ENCODE measurements around the gene PSMB7.
"Not testable (repeated sequence)": the region's sequence is repeated elsewhere in the genome, so short reads cannot be mapped to it uniquely, and the experiment has no call there.

Gene PSMB7

DNA sequence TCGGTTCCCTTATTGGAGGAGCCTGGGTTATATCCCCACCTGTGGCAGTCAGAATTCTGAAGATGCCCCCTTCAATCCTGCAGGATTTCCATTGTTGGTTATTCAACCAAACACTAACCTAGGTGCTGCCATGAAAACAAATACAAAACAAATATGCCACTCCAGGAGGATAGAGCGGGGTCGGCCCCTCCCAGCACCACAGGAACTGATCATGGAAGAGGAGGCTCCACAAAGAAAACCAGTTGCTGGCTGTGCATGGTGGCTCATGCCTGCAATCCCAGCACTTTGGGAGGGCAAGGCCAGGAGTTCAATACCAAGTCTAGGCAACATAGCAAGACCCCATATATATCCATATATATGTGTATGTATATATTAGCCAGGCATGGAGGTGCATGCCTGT, 21.8 kb upstream of the PSMB7 start:
- Mint-ChIP-seq H3K4me1 (ENCODE audit: low read depth) (no peaks in the 10 kb centered on the region), H3K27ac (no peak overlapping the region), H3K9me3 (no peaks in the 10 kb centered on the region), H3K36me3 (ENCODE audit: low read depth) (no peaks in the 10 kb centered on the region), H3K27me3 (peaks cover 27% of the 10 kb centered on the region), H3K4me3 (no peak overlapping the region)
- intact Hi-C loops (cut with micrococcal nuclease), result no loop called here

DNA sequence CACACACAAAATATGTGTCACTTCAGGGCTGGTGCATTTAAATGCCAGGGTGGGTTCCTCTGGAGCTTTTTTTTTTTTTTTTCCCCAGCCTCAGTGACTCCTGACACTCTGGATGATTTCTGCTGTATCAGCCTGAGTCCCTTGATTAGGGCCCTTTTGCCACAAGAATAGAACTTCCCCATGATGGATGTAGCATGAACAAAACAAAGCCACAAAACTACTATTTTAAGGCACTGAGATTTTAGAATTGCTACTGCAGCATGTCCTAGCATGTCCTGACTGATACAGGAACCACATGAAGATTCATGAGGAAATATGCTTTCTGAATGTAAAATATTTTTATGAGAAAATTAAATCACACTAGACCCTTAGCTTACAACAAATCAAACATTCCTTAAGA, 21.1 kb upstream of the PSMB7 start:
- H3K4me3 Mint-ChIP-seq, result no peak overlapping the region
- intact Hi-C loops (cut with micrococcal nuclease), result no loop called here

DNA sequence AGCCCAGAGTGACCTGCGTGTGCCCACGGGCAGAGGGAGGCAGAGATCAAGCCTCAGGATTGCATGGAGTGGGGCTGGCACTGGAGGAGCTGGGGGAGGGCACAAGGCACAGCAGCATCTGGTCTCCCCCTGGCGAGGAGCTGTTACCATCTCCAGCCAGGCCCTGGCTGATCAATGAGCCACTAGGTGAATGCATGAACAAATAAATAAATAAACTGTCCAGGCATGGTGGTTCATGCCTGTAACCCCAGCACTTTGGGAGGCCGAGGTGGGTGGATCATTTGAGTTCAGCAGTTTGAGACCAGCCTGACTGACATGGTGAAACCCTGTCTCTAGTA, 14.3 kb upstream of the PSMB7 start:
- intact Hi-C loops (cut with micrococcal nuclease), result no loop called here
- Mint-ChIP-seq H3K4me1 (ENCODE audit: low read depth) (no peaks in the 10 kb centered on the region), H3K27me3 (peaks cover 7% of the 10 kb centered on the region), H3K27ac (no peak overlapping the region), H3K9me3 (no peaks in the 10 kb centered on the region), H3K4me3 (no peak overlapping the region), H3K36me3 (ENCODE audit: low read depth) (no peaks in the 10 kb centered on the region)

More for the DNA sequence above, 21.1 kb upstream of the PSMB7 start:
- Mint-ChIP-seq H3K27ac (no peak overlapping the region), H3K36me3 (ENCODE audit: low read depth) (no peaks in the 10 kb centered on the region), H3K27me3 (peaks cover 20% of the 10 kb centered on the region), H3K4me1 (ENCODE audit: low read depth) (no peaks in the 10 kb centered on the region), H3K9me3 (no peaks in the 10 kb centered on the region)

DNA sequence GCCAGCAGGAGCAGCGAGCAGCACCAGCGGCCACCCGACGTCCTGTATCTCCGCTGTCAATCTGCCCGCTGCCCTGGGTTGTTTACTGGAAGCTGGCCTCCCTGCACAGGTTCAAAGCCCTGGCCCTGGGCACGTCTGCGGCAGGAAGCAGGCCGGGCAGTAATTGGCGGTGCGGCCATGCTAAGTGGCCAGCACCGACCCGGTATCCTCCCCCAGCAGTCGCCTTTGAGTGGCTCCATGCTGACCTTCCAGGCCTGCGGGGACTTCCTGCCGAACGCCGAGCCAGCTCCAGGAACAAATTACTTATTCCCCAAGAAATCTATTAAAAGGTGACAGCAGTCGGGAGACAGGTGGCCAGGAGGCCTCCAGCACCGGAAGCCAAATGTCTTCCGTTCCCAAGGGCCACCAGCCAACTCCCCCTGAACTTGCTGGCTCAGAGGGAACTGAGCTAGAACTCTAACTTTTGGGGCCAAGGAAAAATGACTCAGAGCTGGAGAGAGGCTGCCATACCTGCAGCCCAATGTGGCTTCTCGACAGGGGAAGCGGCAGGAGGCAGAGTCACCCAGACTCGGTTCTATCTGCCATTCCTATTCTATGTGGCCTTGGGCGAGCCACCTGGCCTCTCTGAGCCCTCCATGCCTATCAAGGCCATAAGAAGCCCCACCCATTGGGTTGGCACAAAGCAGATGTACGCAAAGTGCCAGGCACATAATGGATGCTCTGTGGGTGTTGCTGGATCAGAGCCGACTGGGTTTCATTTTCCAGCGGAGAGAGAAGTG, 13.7 kb upstream of the PSMB7 start:
- no peaks in the 10 kb centered on the region for H3K36me3 Mint-ChIP-seq (ENCODE audit: low read depth)
- intact Hi-C loops (cut with micrococcal nuclease), result no loop called here
- H3K27me3 Mint-ChIP-seq, result peaks cover 10% of the 10 kb centered on the region
- H3K27ac Mint-ChIP-seq, result no peak overlapping the region
- H3K9me3 Mint-ChIP-seq, result no peaks in the 10 kb centered on the region
- no peaks in the 10 kb centered on the region for H3K4me1 Mint-ChIP-seq (ENCODE audit: low read depth)
- no peak overlapping the region for H3K4me3 Mint-ChIP-seq

DNA sequence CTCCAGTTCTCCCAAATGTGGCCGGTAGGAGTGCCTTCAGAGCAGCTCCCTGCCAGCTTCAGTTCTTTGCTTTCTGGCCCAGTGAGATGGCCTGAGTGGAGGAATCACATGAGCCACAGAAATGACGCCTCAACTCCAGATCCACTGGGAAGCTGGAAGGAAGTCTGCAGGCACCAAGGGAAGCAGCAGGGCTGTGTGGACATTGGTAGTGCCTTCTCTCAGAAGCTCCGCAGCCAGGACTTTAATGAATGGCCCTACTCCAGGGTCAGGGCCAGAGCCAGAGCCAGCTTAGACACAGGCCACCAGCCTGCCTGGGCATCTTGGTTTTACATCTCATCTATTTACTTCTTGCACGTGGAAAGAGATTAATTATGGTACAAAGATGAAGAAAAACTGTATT, 12.0 kb upstream of the PSMB7 start:
- intact Hi-C loops (cut with micrococcal nuclease), result no loop called here
- Mint-ChIP-seq H3K4me3 (no peak overlapping the region), H3K4me1 (ENCODE audit: low read depth) (no peaks in the 10 kb centered on the region)

DNA sequence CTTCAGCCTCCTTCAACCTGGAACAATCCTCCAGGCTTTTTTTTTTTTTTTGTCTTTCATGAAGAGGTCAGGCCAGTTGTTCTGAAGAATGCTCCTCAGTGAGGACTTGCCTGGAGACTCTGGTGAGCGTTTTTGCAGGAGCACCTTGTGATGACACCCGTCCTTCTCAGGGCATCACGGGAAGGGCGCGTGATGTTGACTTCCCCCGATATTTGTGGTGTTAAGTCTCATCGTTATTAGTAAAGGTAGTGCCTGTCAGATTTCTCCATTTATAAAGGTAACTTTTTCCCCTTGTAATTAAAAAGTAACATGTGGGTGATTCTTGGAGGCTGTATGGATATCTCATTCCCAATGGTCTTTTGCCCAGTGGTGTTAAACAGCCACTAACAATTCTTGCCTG, 11.1 kb upstream of the PSMB7 start:
- no peaks in the 10 kb centered on the region for H3K36me3 Mint-ChIP-seq (ENCODE audit: low read depth)
- H3K27me3 Mint-ChIP-seq, result peaks cover 13% of the 10 kb centered on the region
- no peaks in the 10 kb centered on the region for H3K9me3 Mint-ChIP-seq
- no peak overlapping the region for H3K4me3 Mint-ChIP-seq
- intact Hi-C loops (cut with micrococcal nuclease), result no loop called here
- no peaks in the 10 kb centered on the region for H3K4me1 Mint-ChIP-seq (ENCODE audit: low read depth)
- H3K27ac Mint-ChIP-seq, result no peak overlapping the region

More for the DNA sequence above, 12.0 kb upstream of the PSMB7 start:
- Mint-ChIP-seq H3K27ac (no peak overlapping the region), H3K27me3 (peaks cover 13% of the 10 kb centered on the region), H3K36me3 (ENCODE audit: low read depth) (no peaks in the 10 kb centered on the region), H3K9me3 (no peaks in the 10 kb centered on the region)

DNA sequence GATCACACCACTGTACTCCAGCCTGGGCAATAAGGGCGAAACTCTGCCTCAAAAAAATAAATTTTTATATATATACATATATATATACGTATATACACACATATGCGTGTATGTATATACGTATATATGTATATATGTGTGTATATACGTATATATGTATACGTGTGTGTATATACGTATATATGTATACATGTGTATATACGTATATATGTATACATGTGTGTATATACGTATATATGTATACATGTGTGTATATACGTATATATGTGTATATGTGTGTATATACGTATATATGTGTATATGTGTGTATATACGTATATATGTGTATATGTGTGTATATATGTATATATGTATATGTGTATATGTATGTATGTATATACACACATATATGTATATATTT, 10.5 kb upstream of the PSMB7 start:
- H3K4me1 Mint-ChIP-seq (ENCODE audit: low read depth); intact Hi-C loops (cut with micrococcal nuclease); H3K9me3 Mint-ChIP-seq; H3K27ac Mint-ChIP-seq; H3K4me3 Mint-ChIP-seq; H3K36me3 Mint-ChIP-seq (ENCODE audit: low read depth): not testable (repeated sequence)
- peaks cover 13% of the 10 kb centered on the region for H3K27me3 Mint-ChIP-seq

DNA sequence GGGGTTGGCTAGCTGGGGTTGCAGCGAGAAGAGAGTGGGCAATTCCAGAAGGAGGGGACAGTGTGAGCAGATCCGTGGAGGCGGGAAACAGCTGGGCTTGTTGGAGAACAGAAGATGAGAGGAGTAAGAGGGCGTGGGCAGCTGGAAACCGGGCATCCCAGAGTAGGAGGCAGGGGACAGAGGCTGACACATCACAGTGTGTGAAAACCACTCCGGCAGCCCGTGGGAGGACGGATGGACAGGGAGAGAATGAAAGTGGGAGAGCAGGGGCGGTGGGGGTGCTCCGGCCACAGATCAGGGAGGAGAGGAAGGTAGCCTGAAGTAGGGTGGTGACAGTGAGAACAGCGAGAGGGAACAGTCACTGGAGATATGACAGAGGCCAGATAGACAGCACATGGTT, 8.3 kb upstream of the PSMB7 start:
- intact Hi-C loops (cut with micrococcal nuclease), result no loop called here
- Mint-ChIP-seq H3K36me3 (ENCODE audit: low read depth) (no peaks in the 10 kb centered on the region), H3K4me1 (ENCODE audit: low read depth) (no peaks in the 10 kb centered on the region), H3K9me3 (no peaks in the 10 kb centered on the region), H3K27ac (no peak overlapping the region), H3K27me3 (peaks cover 15% of the 10 kb centered on the region), H3K4me3 (no peak overlapping the region)

DNA sequence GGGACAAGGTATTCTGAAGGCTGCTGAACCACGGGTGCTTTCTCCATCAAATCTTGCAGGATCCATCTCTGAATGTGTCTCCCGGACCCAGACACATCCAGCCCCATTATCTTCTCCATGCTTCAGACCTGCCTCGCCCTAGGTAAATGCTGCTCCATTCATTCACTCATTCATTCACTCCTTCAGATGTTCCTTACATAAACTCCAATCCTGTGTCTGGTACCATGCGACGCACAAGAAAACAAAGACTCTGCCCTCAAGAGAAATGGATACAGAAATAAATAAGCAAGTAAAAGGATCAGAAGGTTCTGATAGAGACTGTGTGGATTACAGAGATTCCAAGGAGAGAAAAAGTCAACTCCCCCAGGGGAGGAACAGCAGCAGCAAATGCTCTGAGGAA, 7.9 kb upstream of the PSMB7 start:
- no peaks in the 10 kb centered on the region for H3K4me1 Mint-ChIP-seq (ENCODE audit: low read depth)
- no peak overlapping the region for H3K27ac Mint-ChIP-seq
- H3K36me3 Mint-ChIP-seq (ENCODE audit: low read depth), result no peaks in the 10 kb centered on the region
- peaks cover 15% of the 10 kb centered on the region for H3K27me3 Mint-ChIP-seq
- H3K9me3 Mint-ChIP-seq, result no peaks in the 10 kb centered on the region
- no peak overlapping the region for H3K4me3 Mint-ChIP-seq
- intact Hi-C loops (cut with micrococcal nuclease), result no loop called here

DNA sequence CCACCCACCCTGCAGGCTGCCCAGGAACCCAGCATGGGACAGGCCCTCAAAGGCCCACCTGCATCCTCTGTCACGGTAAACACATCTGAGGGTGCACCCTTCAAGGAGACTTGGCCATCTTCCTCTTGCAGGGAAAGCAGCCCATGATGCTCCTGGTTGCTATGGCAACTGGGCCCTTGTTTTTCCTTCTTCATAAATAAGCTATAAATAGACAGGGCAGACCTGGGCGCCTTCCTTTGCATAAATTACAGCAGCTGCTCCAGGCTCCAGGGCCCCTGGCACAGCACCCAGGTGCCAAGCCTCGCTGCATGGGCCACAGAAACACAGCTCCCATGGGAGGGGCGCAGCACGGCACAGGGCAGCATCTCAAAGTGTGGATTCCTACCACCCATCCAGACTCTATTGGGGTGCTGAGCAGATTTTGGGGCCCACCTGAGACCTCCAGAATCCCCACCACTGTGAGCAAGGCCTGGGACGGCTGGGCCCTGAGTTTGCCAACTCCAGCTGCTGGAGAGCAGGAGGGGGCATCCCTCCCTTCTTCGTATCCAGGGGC, 5.8 kb upstream of the PSMB7 start:
- Mint-ChIP-seq H3K27ac (no peak overlapping the region), H3K4me3 (no peak overlapping the region), H3K9me3 (no peaks in the 10 kb centered on the region), H3K27me3 (peaks cover 14% of the 10 kb centered on the region), H3K36me3 (ENCODE audit: low read depth) (no peaks in the 10 kb centered on the region), H3K4me1 (ENCODE audit: low read depth) (no peaks in the 10 kb centered on the region)
- intact Hi-C loops (cut with micrococcal nuclease), result no loop called here

DNA sequence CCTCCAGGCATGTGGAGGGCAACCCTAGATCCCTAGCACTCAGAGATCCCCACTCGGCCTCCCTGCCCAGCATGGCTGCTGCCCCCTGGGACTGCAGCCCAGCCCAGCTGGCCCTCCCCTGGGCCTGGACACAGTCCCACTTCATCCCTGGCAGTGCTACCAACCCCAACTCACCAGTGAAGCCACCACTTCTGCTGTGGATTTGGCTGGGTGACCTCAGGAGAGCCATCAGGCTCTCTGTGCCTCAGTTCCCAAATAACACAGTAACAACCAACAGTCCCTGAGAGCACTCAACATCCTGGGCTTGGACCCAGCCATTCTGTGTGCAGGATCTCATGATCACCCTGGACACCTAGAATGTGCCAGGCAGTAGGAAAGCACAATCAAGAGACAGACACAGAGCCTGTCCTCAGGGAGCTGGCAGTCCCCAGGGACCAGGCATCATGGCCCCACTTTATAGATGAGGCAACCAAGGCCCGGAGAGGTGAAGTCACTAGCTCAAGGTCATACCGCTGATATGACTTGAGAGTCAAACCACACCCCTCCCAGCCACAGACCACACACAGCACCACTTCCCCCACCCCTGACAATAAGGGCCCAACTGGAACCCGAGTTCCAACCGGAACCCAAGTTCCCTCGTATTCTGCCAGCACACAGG, 4.7 kb upstream of the PSMB7 start:
- Mint-ChIP-seq H3K9me3 (no peaks in the 10 kb centered on the region), H3K4me3 (no peak overlapping the region), H3K4me1 (ENCODE audit: low read depth) (no peaks in the 10 kb centered on the region), H3K27me3 (peaks cover 14% of the 10 kb centered on the region), H3K27ac (no peak overlapping the region), H3K36me3 (ENCODE audit: low read depth) (peaks cover 5% of the 10 kb centered on the region)
- intact Hi-C loops (cut with micrococcal nuclease), result loop anchor here (1.0 kb wide), 1 partner anchor 116 kb away; no protein-coding TSS in a partner anchor

DNA sequence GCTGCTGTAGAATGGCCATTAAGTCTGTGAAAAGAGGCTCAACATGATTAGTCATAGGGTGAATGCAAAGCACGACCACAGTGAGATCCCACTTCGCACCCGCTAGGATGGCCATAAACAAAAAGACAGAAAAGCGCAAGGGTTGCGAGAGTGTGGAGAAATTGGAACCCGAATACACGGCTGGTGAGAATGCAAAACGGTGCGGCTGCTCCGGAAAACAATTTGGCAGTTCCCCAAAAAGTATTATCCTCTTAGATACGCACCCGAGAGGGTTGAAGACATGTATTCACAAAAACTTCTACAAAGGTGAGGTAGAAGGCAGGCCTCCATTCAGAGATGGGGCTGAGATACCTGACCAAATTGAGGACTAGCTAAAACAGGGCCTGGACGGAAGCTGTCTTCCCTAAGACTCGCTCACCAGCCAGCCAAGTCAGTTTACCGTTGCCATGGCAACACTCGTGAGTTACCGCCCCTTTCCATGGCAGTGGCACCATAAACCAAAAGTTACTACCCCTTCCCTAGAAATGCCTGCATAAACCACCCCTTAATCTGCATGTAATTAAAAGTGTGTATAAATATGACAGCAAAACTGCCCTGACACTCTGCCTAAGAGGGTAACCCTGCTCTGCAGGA, 726 bp upstream of the PSMB7 start:
- Mint-ChIP-seq H3K4me1 (ENCODE audit: low read depth) (peaks cover 16% of the 10 kb centered on the region), H3K4me3 (peak overlapping the region; percentile 98), H3K27ac (peak overlapping the region; percentile 90), H3K9me3 (no peaks in the 10 kb centered on the region), H3K27me3 (peaks cover 2% of the 10 kb centered on the region), H3K36me3 (ENCODE audit: low read depth) (peaks cover 44% of the 10 kb centered on the region)
- intact Hi-C loops (cut with micrococcal nuclease), result no loop called here

DNA sequence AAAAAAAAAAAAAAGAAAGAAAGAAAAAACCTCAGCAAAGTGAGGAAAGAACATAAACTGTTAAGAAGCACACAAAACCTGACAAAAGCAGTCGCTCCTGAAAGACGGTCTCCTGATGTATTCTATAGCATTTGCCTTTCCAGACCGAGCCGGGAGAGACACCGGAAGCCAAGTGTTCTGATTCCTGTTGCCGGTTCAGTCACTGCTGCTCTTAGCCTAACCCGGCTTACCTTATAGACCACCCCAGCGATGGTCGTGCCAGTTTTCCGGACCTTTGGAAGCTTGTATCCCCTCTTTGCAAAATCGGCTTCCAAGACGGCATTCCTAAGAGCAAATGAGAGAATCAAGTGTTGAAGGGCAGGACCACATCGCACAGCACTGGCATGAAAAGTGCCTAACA, 630 bp downstream of the PSMB7 start:
- H3K36me3 Mint-ChIP-seq (ENCODE audit: low read depth), result peaks cover 57% of the 10 kb centered on the region
- H3K4me3 Mint-ChIP-seq, result peak overlapping the region; percentile 98
- no peaks in the 10 kb centered on the region for H3K9me3 Mint-ChIP-seq
- peaks cover 2% of the 10 kb centered on the region for H3K27me3 Mint-ChIP-seq
- H3K4me1 Mint-ChIP-seq (ENCODE audit: low read depth), result peaks cover 16% of the 10 kb centered on the region
- intact Hi-C loops (cut with micrococcal nuclease), result no loop called here
- peak overlapping the region; percentile 90 for H3K27ac Mint-ChIP-seq

DNA sequence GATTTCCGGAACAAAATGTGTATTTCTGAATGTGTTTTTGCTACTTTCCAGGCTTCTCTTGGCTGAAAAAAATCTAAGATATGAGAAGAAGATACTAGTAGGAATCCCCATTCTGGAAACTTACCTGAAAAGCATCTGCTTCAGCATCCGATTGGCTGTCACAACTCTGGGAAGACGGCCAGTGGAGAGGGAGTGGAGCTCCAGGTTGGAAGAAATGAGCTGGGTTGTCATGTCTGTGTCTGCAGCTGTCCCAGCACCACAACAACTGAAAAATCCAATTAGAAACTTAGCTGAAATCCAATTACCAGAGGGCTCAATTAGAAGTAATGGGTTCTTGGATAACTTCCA, 3.0 kb downstream of the PSMB7 start:
- no peaks in the 10 kb centered on the region for H3K9me3 Mint-ChIP-seq
- H3K27me3 Mint-ChIP-seq, result no peaks in the 10 kb centered on the region
- intact Hi-C loops (cut with micrococcal nuclease), result no loop called here
- no peak overlapping the region for H3K4me3 Mint-ChIP-seq
- H3K4me1 Mint-ChIP-seq (ENCODE audit: low read depth), result peaks cover 16% of the 10 kb centered on the region
- no peak overlapping the region for H3K27ac Mint-ChIP-seq
- H3K36me3 Mint-ChIP-seq (ENCODE audit: low read depth), result peaks cover 81% of the 10 kb centered on the region
